Suprapubic skin (tissue), 4 donors: ENCODE measurements around the gene ZNF804A.

ENCODE experiments used
- CTCF ChIP-seq, 2 donors: fragments of 200-600 bp in 1 of 2; fragments of 450-650 bp in 1 of 2; sonication (generic) in 1 of 2; IDR thresholded peaks; one replicate each; pipeline ENCODE4 v1.5.1; 2016 to 2019; ENCODE audit warnings: antibody characterized with exemption in 2 of 2, mild to moderate bottlenecking in 1 of 2, moderate library complexity in 1 of 2
- EP300 ChIP-seq: sonication (generic); formaldehyde crosslinking; IDR thresholded peaks from one replicate; pipeline ENCODE4 v1.6.1; 2017; ENCODE audit warnings: antibody characterized with exemption
- POLR2A ChIP-seq, 2 donors: fragments of 450-650 bp; IDR thresholded peaks; one replicate each; pipeline ENCODE4 v1.6.1; 2017; ENCODE audit warnings: antibody characterized with exemption in 2 of 2, mild to moderate bottlenecking in 2 of 2, moderate library complexity in 2 of 2
- POLR2AphosphoS5 ChIP-seq, 3 donors: sonication (generic); formaldehyde crosslinking; IDR thresholded peaks; one replicate each; pipeline ENCODE4 v1.6.1; 2017; ENCODE audit warnings: antibody characterized with exemption in 3 of 3

- TF ChIP-seq POLR2A (IDR thresholded peaks at IDR 0.05): no peak
- TF ChIP-seq CTCF (IDR thresholded peaks at IDR 0.05): no peak
- no peak for TF ChIP-seq POLR2AphosphoS5 (IDR thresholded peaks at IDR 0.05)
- TF ChIP-seq EP300: no peak
These were observed 123.6 kb downstream of the ZNF804A start for GRCh38 chr2:184721881-184722280.
